Upper lobe of left lung (tissue), 4 donors: Measurements from ENCODE around the gene NBEAL1.

Experiments
- EP300 ChIP-seq, 4 donors: sonication (generic); formaldehyde crosslinking; IDR thresholded peaks; one replicate each; pipeline ENCODE4 v1.5.1; 2017; ENCODE audit warnings: antibody characterized with exemption in 4 of 4, control low read depth in 2 of 4
- POLR2A ChIP-seq, 4 donors: fragments of 450-650 bp; IDR thresholded peaks; one replicate each; pipeline ENCODE4 v1.5.1; 2016 to 2017; ENCODE audit warnings: antibody characterized with exemption in 4 of 4, mild to moderate bottlenecking in 2 of 4
- POLR2AphosphoS5 ChIP-seq, 2 donors: sonication (generic); formaldehyde crosslinking; IDR thresholded peaks; one replicate each; pipeline ENCODE4 v1.5.1; 2017; ENCODE audit warnings: antibody characterized with exemption in 2 of 2
- TF ChIP-seq, protein P1 (sequence below), 6 experiments: fragments of 450-650 bp in 4 of 6; fragments of 200-600 bp in 2 of 6; sonication (generic) in 2 of 6; IDR thresholded peaks; one replicate each; pipeline ENCODE4 v1.5.1; 2016 to 2019; ENCODE audit warnings: antibody characterized with exemption in 6 of 6

- TF ChIP-seq, protein P1, sequence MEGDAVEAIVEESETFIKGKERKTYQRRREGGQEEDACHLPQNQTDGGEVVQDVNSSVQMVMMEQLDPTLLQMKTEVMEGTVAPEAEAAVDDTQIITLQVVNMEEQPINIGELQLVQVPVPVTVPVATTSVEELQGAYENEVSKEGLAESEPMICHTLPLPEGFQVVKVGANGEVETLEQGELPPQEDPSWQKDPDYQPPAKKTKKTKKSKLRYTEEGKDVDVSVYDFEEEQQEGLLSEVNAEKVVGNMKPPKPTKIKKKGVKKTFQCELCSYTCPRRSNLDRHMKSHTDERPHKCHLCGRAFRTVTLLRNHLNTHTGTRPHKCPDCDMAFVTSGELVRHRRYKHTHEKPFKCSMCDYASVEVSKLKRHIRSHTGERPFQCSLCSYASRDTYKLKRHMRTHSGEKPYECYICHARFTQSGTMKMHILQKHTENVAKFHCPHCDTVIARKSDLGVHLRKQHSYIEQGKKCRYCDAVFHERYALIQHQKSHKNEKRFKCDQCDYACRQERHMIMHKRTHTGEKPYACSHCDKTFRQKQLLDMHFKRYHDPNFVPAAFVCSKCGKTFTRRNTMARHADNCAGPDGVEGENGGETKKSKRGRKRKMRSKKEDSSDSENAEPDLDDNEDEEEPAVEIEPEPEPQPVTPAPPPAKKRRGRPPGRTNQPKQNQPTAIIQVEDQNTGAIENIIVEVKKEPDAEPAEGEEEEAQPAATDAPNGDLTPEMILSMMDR (IDR thresholded peaks at IDR 0.05) = no peak
- TF ChIP-seq EP300 (IDR thresholded peaks at IDR 0.05) (no peak), POLR2A (IDR thresholded peaks at IDR 0.05) (no peak), POLR2AphosphoS5 (IDR thresholded peaks at IDR 0.05) (no peak)
Observed at GRCh38 chr2:203246646-203247045, 232.0 kb downstream of the NBEAL1 start.
